AG09319 (cell line): ENCODE measurements around the gene GRAMD1B.

Experiments
- DNase-seq: peaks from one replicate; pipeline ENCODE4 v3.0.0-alpha.2; 2010; ENCODE audit warnings: low read depth; ENCODE audit errors: extremely low read depth
- TF ChIP-seq, protein P1 (sequence below): IDR thresholded peaks from 2 replicates; pipeline ENCODE4 v1.5.1; 2011; ENCODE audit warnings: low read depth, mild to moderate bottlenecking, inconsistent platforms, low read length, moderate library complexity

Gene GRAMD1B

DNA sequence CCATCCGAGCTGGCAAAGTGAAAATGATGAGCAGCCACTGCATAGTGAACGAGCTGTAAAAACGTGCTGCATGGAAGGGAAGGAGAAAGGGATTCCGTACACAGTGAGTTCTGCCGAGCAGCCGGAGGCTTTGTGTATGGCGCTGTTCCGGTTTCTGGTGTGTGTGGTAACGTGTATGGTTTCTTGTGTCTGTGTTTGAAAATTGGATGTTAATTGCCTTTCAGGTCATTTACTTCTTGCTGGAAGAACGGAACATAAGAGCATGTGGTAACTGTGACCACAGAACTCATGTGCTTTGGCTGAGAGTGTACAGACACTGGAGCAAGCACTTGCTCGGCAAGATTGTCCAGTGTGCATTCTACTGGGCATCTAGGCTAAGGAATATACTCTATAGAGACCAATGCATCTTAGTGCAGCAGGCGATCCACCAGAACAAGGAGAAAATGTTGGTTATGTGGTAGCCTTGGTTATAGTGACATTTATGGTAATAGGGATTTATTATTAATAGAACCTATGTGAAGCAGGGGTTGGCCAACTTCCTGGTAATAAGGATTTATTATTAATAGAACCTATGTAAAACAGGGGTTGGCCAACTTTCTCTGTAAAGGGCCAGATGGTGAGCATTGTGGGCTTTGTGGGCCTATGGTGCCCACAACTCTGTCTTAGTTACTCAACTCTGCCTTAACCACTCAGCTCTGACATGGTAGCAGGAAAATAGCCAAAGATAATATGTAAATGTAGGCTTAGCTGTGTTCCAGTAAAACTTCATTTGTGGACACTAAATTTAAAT is 49.2 kb downstream of the GRAMD1B start:
- no peak for DNase-seq
- TF ChIP-seq, protein P1, sequence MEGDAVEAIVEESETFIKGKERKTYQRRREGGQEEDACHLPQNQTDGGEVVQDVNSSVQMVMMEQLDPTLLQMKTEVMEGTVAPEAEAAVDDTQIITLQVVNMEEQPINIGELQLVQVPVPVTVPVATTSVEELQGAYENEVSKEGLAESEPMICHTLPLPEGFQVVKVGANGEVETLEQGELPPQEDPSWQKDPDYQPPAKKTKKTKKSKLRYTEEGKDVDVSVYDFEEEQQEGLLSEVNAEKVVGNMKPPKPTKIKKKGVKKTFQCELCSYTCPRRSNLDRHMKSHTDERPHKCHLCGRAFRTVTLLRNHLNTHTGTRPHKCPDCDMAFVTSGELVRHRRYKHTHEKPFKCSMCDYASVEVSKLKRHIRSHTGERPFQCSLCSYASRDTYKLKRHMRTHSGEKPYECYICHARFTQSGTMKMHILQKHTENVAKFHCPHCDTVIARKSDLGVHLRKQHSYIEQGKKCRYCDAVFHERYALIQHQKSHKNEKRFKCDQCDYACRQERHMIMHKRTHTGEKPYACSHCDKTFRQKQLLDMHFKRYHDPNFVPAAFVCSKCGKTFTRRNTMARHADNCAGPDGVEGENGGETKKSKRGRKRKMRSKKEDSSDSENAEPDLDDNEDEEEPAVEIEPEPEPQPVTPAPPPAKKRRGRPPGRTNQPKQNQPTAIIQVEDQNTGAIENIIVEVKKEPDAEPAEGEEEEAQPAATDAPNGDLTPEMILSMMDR = no peak

DNA sequence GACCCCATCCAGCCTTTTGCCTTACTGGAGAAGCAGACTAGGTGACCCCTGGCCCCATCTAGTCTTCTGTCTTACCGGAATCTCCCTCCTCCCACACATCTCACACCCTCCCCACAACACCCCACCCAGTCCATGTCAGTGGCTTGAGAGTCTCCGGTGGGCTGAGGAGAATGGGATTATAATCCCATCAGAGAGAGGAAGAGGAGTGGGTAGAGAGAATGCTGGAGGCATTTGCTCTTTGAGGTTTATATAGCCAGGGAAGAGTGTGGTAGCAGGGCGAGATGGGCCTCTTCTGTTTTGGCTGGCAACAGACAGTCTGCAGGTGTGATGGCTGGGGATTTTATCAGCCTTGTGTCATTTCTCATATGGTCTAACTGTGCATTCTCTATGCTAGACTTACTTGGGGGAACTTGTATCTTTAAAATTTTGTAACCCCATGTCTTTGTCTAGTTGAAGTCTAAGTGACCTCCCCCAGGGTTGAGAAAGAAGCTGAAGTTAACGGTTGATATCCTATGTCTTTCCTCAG is 50.3 kb downstream of the GRAMD1B start:
- no peak for DNase-seq
- TF ChIP-seq, protein P1 = no peak

- DNase-seq = no peak
- TF ChIP-seq, protein P1 = no peak
Measured at GRCh38 chr11:123480882-123481281, 50.8 kb downstream of the GRAMD1B start.

GRCh38 chr11:123481640-123482039 is 51.6 kb downstream of the GRAMD1B start:
- TF ChIP-seq, protein P1 = no peak
- DNase-seq = no peak

GRCh38 chr11:123482218-123482617 is 52.1 kb downstream of the GRAMD1B start:
- TF ChIP-seq, protein P1 = no peak
- DNase-seq = no peak

DNA sequence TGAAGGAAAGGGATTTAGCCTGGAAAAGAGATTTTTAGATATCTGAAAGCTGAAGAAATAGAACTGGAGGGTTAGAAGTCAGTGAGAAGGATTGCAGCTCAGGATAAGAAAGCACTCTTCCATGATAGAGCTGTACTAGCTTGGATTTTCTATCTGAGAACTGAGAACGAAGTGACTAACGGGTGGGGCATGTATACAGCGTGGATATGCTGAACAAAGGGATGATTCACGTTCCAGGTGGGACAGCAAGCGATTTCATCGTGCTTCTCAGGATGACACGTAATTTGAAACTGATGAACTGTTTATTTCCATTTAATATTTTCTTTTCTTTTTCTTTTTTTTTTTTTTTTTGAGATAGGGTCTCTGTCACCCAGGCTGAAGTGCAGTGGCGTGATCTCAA is 53.0 kb downstream of the GRAMD1B start:
- no peak for DNase-seq
- TF ChIP-seq, protein P1 = no peak

GRCh38 chr11:123483466-123483865 is 53.4 kb downstream of the GRAMD1B start:
- TF ChIP-seq, protein P1 = no peak
- DNase-seq = no peak
